GM12873 (cell line): Measurements from ENCODE around the gene EDEM1.

Experiments used
- CTCF ChIP-seq: IDR thresholded peaks from 2 replicates; pipeline ENCODE4 v1.5.1; 2012; ENCODE audit warnings: low read depth, mild to moderate bottlenecking, moderate library complexity, low read length, control low read depth; ENCODE audit not compliant: insufficient read depth; ENCODE audit errors: missing control alignments

EDEM1 gene

GRCh38 chr3:5240740-5241139, 53.2 kb downstream of the EDEM1 start:
- TF ChIP-seq CTCF = no peak

DNA sequence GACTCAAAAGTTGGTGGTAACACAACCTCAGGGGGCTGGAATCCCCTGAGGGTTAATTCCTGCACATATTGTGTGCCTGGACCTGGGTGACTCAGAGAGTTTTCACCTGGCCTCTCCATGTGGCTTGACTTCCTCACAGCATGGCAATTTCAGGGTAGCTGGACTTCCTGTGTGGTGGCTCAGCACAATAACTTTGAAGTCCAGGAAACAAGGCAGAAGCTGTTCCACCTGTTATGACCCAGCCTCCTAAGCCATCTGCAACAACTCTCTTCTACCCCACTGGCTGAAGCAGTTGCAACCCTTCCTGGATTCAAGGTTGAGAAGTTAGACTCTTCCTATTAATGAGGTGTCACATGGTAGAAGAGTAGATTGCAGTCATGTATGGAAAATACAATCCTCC, 58.4 kb downstream of the EDEM1 start:
- no peak for TF ChIP-seq CTCF

- TF ChIP-seq CTCF = no peak
These were observed 61.3 kb downstream of the EDEM1 start for GRCh38 chr3:5248822-5249221.

- TF ChIP-seq CTCF = no peak
These were observed 63.1 kb downstream of the EDEM1 start for GRCh38 chr3:5250467-5251195.

GRCh38 chr3:5251196-5251583, 63.7 kb downstream of the EDEM1 start:
- no peak for TF ChIP-seq CTCF

GRCh38 chr3:5252131-5252530, 64.6 kb downstream of the EDEM1 start:
- TF ChIP-seq CTCF = no peak

DNA sequence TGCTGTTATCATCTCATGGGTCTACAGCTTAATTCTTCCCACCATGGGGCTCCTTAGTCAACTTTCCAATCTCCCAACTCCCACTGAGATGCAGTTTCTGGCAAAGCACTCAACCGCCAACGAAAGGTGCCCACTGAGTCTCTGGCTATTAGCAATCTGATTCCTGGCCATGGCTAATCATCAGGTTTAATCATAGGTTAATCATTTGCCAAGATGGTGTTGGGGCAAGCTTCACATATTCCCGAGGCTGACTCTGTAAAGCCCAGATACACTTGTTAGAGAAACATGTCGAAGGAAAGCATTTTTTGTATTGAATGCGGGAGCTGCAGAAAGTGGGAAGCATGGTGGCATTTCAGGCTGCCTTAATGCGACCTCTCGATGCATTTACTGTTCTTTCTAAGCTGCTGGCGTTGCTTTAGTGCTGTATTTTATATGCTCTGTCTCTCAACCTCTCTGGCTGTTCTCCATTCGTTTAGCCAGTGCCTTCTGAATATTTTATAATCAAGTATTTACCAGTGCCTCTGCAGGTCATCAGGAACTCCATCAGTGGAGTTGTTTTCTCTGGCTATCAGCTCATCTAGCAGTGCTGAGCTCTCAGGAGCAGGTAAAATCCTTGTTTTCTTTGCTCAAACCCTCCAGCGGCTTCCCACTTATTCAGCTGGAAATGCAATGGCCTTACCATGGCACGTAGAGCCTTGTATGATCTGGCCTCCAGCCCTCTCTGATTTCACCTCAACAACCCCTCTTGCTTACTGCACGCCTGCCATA, 67.0 kb downstream of the EDEM1 start:
- TF ChIP-seq CTCF = no peak
